Mucosa of gallbladder (tissue), 1 donor: ENCODE results near the gene SHMT1. TPM values are rescaled to one million over a fixed set of nuclear protein-coding genes. Genes with fewer than 3 reads are reported as not detected.
"Not testable (repeated sequence)": the region's sequence is repeated elsewhere in the genome, so short reads cannot be mapped to it uniquely, and the experiment has no call there.

Experiments used
- DNase-seq: peaks from one replicate; pipeline ENCODE4 v3.0.0-alpha.2; 2020; ENCODE audit warnings: low spot score
- total RNA-seq: library from RNA; stranded (reverse); gene quantifications from one replicate; pipeline ENCODE4 v1.2.1, GENCODE V29; 2021
- donor health status: DM: no; HTN: no; CAD: no.

Gene SHMT1
- 28.0 TPM for total RNA-seq

GRCh38 chr17:18363101-18364049 lies at the start of gene SHMT1:
TSS of gene SHMT1 (minus strand) at chr17:18363550. CDS start at chr17:18355981, 7,569 bp downstream.
- DNase-seq: peak; percentile 95

- DNase-seq: not testable (repeated sequence)
Observed at GRCh38 chr17:18412001-18412538, 48.7 kb upstream of the SHMT1 start.

- not testable (repeated sequence) for DNase-seq
Observed at GRCh38 chr17:18411377-18411864, 48.1 kb upstream of the SHMT1 start.

- not testable (repeated sequence) for DNase-seq
Observed at GRCh38 chr17:18410736-18411135, 47.4 kb upstream of the SHMT1 start.

- DNase-seq: not testable (repeated sequence)
Observed at GRCh38 chr17:18409321-18409720, 46.0 kb upstream of the SHMT1 start.

- not testable (repeated sequence) for DNase-seq
Observed at GRCh38 chr17:18408906-18409305, 45.6 kb upstream of the SHMT1 start.

- DNase-seq: not testable (repeated sequence)
Observed at GRCh38 chr17:18403604-18404003, 40.3 kb upstream of the SHMT1 start.

- DNase-seq: not testable (repeated sequence)
Observed at GRCh38 chr17:18403166-18403565, 39.8 kb upstream of the SHMT1 start.

- DNase-seq: not testable (repeated sequence)
Observed at GRCh38 chr17:18401872-18402590, 38.7 kb upstream of the SHMT1 start.

GRCh38 chr17:18388728-18389127 lies 25.4 kb upstream of the SHMT1 start:
- not testable (repeated sequence) for DNase-seq

- DNase-seq: not testable (repeated sequence)
Observed at GRCh38 chr17:18388266-18388665, 24.9 kb upstream of the SHMT1 start.

GRCh38 chr17:18387583-18387982 lies 24.2 kb upstream of the SHMT1 start:
- not testable (repeated sequence) for DNase-seq

GRCh38 chr17:18384271-18384670 lies 20.9 kb upstream of the SHMT1 start:
- not testable (repeated sequence) for DNase-seq

GRCh38 chr17:18383079-18383481 lies 19.7 kb upstream of the SHMT1 start:
- not testable (repeated sequence) for DNase-seq

- no peak for DNase-seq
Observed at GRCh38 chr17:18382441-18383078, 19.2 kb upstream of the SHMT1 start.

GRCh38 chr17:18381953-18382245 lies 18.5 kb upstream of the SHMT1 start:
- DNase-seq: no peak

GRCh38 chr17:18381158-18381952 lies 18.0 kb upstream of the SHMT1 start:
- DNase-seq: no peak

- no peak for DNase-seq
Observed at GRCh38 chr17:18380471-18381157, 17.3 kb upstream of the SHMT1 start.

GRCh38 chr17:18379246-18380146 lies 16.1 kb upstream of the SHMT1 start:
- no peak for DNase-seq
